HepG2 (cell line): ENCODE results near the gene YPEL4. TPM values are rescaled to one million over a fixed set of nuclear protein-coding genes. Genes with fewer than 3 reads are reported as not detected.

Experiments used
- CBX5 ChIP-seq: sonication (generic); formaldehyde crosslinking; IDR thresholded peaks from 2 replicates; pipeline ENCODE4 v1.4.0; 2020; ENCODE audit warnings: missing genetic modification reagents, borderline replicate concordance
- CC2D1A ChIP-seq: sonication (generic); formaldehyde crosslinking; IDR thresholded peaks from 2 replicates; pipeline ENCODE4 v1.8.1; 2023; ENCODE audit warnings: mild to moderate bottlenecking, missing genetic modification reagents
- DNMT1 ChIP-seq: sonication (generic); formaldehyde crosslinking; IDR thresholded peaks from 2 replicates; pipeline ENCODE4 v1.5.1; 2020; ENCODE audit warnings: mild to moderate bottlenecking, missing genetic modification reagents
- ERF ChIP-seq: IDR thresholded peaks from 2 replicates; pipeline ENCODE4 v1.6.1; 2018; ENCODE audit warnings: missing biosample characterization, missing genetic modification reagents
- HHEX ChIP-seq: IDR thresholded peaks from 2 replicates; pipeline ENCODE4 v1.6.1; 2016; ENCODE audit warnings: control low read depth
- IRX3 ChIP-seq: sonication (generic); formaldehyde crosslinking; IDR thresholded peaks from 2 replicates; pipeline ENCODE4 v1.8.1; 2023; ENCODE audit warnings: mild to moderate bottlenecking, low read depth, missing genetic modification reagents, borderline replicate concordance
- KDM5A ChIP-seq: fragments of 200-600 bp; sonication (generic); IDR thresholded peaks from 2 replicates; pipeline ENCODE4 v1.7.0; 2018; ENCODE audit warnings: antibody characterized with exemption, mild to moderate bottlenecking, low read length, borderline replicate concordance
- KLF6 ChIP-seq: IDR thresholded peaks from 2 replicates; pipeline ENCODE4 v1.8.0; 2016; ENCODE audit warnings: missing biosample characterization, missing genetic modification reagents
- NFE2L2 ChIP-seq: fragments of 150-350 bp; IDR thresholded peaks from 2 replicates; pipeline ENCODE4 v1.6.1; 2014; ENCODE audit warnings: low read length
- PCBP1 ChIP-seq: fragments of 200-400 bp; formaldehyde crosslinking; IDR thresholded peaks from 2 replicates; pipeline ENCODE4 v1.6.1; 2017; ENCODE audit warnings: mild to moderate bottlenecking, low read depth, low read length, borderline replicate concordance
- PTBP1 ChIP-seq: fragments of 200-400 bp; formaldehyde crosslinking; IDR thresholded peaks from 2 replicates; pipeline ENCODE4 v1.6.1; 2018; ENCODE audit warnings: low read length, low read depth; ENCODE audit not compliant: poor library complexity, severe bottlenecking
- SALL2 ChIP-seq: sonication (generic); formaldehyde crosslinking; IDR thresholded peaks from 2 replicates; pipeline ENCODE4 v1.8.1; 2023; ENCODE audit warnings: mild to moderate bottlenecking, missing genetic modification reagents, inconsistent platforms
- TBL1XR1 ChIP-seq: fragments of 150-350 bp; IDR thresholded peaks from 2 replicates; pipeline ENCODE4 v1.6.1; 2014; ENCODE audit warnings: borderline replicate concordance, low read length; ENCODE audit not compliant: partially characterized antibody
- ZBTB37 ChIP-seq: sonication (generic); formaldehyde crosslinking; IDR thresholded peaks from 2 replicates; pipeline ENCODE4 v1.4.0; 2020; ENCODE audit warnings: mild to moderate bottlenecking, missing genetic modification reagents
- ZMYM3 ChIP-seq: sonication (generic); formaldehyde crosslinking; IDR thresholded peaks from 2 replicates; pipeline ENCODE4 v1.5.1; 2020; ENCODE audit warnings: mild to moderate bottlenecking, missing genetic modification reagents
- ZNF121 ChIP-seq: sonication (generic); formaldehyde crosslinking; IDR thresholded peaks from 2 replicates; pipeline ENCODE4 v1.5.0; 2020; ENCODE audit warnings: mild to moderate bottlenecking, missing genetic modification reagents
- ZNF282 ChIP-seq: fragments of 450-650 bp; IDR thresholded peaks from 2 replicates; pipeline ENCODE4 v1.6.1; 2018; ENCODE audit not compliant: partially characterized antibody
- ZNF329 ChIP-seq: sonication (generic); formaldehyde crosslinking; IDR thresholded peaks from 2 replicates; pipeline ENCODE4 v1.9.0; 2021; ENCODE audit warnings: low read depth, mild to moderate bottlenecking, missing genetic modification reagents
- ZNF704 ChIP-seq: sonication (generic); formaldehyde crosslinking; IDR thresholded peaks from 2 replicates; pipeline ENCODE4 v1.8.1; 2023; ENCODE audit warnings: mild to moderate bottlenecking, inconsistent platforms, moderate library complexity, missing genetic modification reagents, borderline replicate concordance
- ZNF816 ChIP-seq: sonication (generic); formaldehyde crosslinking; IDR thresholded peaks from 2 replicates; pipeline ENCODE4 v1.8.0; 2022; ENCODE audit warnings: missing genetic modification reagents, mild to moderate bottlenecking, borderline replicate concordance
- polyA plus RNA-seq, 8 experiments: library from polyadenylated mRNA; depleted of rRNA in 3 of 8; stranded (reverse) in 7 of 8; unstranded in 1 of 8; fragments of >200 nt; fragmentation: Illumina TruSeq in 4 of 8; extraction: Trizol in 4 of 8; gene quantifications; 2 replicates each; pipeline versions ENCODE4 v1.2.1 to v1.2.3, GENCODE V29; 2011 to 2016; ENCODE audit warnings: low read depth in 4 of 8, missing spikeins in 1 of 8, mixed read lengths in 1 of 8; ENCODE audit not compliant: insufficient read depth in 1 of 8
- total RNA-seq, 5 experiments: library from RNA; depleted of rRNA; stranded (reverse); fragments of >200 nt; fragmentation: Illumina TruSeq; extraction: Trizol; gene quantifications; 2 replicates each; pipeline ENCODE4 v1.2.3, GENCODE V29; 2016; ENCODE audit warnings: low read depth in 1 of 5
- TF ChIP-seq, protein P1 (sequence below): sonication (generic); formaldehyde crosslinking; IDR thresholded peaks from 2 replicates; pipeline ENCODE4 v1.5.0; 2020; ENCODE audit warnings: missing genetic modification reagents
- TF ChIP-seq, protein P2 (sequence below): sonication (generic); formaldehyde crosslinking; conservative IDR thresholded peaks from 2 replicates; pipeline ENCODE4 v1.8.0; 2022; ENCODE audit warnings: missing genetic modification reagents
- TF ChIP-seq, protein P3 (sequence below): sonication (generic); formaldehyde crosslinking; IDR thresholded peaks from 2 replicates; pipeline ENCODE4 v1.8.0; 2022; ENCODE audit warnings: missing genetic modification reagents, mild to moderate bottlenecking, inconsistent platforms, borderline replicate concordance

YPEL4 gene
- total and polyA plus RNA-seq, 2 of the 13 experiments (the other 11 are each of a cell fraction or from before 2014, with no cell fraction given): 0.04 TPM; not detected in 1

- TF ChIP-seq, protein P1, sequence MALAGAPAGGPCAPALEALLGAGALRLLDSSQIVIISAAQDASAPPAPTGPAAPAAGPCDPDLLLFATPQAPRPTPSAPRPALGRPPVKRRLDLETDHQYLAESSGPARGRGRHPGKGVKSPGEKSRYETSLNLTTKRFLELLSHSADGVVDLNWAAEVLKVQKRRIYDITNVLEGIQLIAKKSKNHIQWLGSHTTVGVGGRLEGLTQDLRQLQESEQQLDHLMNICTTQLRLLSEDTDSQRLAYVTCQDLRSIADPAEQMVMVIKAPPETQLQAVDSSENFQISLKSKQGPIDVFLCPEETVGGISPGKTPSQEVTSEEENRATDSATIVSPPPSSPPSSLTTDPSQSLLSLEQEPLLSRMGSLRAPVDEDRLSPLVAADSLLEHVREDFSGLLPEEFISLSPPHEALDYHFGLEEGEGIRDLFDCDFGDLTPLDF (CRISPR knock-in tag): no peak
- TF ChIP-seq ERF (CRISPR knock-in tag): no peak
- TF ChIP-seq, protein P2, sequence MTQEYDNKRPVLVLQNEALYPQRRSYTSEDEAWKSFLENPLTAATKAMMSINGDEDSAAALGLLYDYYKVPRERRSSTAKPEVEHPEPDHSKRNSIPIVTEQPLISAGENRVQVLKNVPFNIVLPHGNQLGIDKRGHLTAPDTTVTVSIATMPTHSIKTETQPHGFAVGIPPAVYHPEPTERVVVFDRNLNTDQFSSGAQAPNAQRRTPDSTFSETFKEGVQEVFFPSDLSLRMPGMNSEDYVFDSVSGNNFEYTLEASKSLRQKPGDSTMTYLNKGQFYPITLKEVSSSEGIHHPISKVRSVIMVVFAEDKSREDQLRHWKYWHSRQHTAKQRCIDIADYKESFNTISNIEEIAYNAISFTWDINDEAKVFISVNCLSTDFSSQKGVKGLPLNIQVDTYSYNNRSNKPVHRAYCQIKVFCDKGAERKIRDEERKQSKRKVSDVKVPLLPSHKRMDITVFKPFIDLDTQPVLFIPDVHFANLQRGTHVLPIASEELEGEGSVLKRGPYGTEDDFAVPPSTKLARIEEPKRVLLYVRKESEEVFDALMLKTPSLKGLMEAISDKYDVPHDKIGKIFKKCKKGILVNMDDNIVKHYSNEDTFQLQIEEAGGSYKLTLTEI (CRISPR knock-in tag): no peak
- no peak; the same call in 1 of the 2 replicates for TF ChIP-seq ZNF704 (CRISPR knock-in tag)
- TF ChIP-seq ZMYM3 (CRISPR knock-in tag): no peak
- no peak for TF ChIP-seq ZNF816 (CRISPR knock-in tag)
- TF ChIP-seq ZBTB37 (CRISPR knock-in tag): no peak
- TF ChIP-seq IRX3: no peak
- no peak for TF ChIP-seq PTBP1
- TF ChIP-seq HHEX (CRISPR knock-in tag): no peak
- TF ChIP-seq SALL2 (CRISPR knock-in tag): no peak
- TF ChIP-seq CBX5: no peak
- TF ChIP-seq NFE2L2: no peak
- TF ChIP-seq KLF6: no peak
- TF ChIP-seq TBL1XR1: no peak
- TF ChIP-seq KDM5A: peak; percentile 93
- TF ChIP-seq, protein P3, sequence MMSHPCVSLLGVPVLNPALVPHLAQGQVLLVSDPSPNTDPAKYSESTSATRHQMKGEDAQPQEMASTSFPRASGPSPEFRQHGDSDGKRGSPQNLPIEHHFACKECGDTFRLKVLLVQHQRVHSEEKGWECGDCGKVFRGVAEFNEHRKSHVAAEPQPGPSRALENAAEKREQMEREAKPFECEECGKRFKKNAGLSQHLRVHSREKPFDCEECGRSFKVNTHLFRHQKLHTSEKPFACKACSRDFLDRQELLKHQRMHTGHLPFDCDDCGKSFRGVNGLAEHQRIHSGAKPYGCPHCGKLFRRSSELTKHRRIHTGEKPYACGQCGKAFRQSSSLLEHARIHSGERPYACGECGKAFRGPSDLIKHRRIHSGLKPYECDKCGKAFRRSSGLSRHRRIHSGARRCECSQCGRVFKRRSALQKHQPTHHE (CRISPR knock-in tag): no peak
- no peak for TF ChIP-seq ZNF121 (CRISPR knock-in tag)
- no peak for TF ChIP-seq DNMT1
- no peak for TF ChIP-seq PCBP1
- 0 out of 2 replicates have a peak, but pooled peaks have one; percentile 32 for TF ChIP-seq CC2D1A
- TF ChIP-seq ZNF282: no peak
- TF ChIP-seq ZNF329 (CRISPR knock-in tag): no peak
Observed at GRCh38 chr11:57667117-57667735, 17.5 kb upstream of the YPEL4 start (continued).
